HG02759 (cell line): Measurements from ENCODE around the gene GTF3C5.
"Not testable (repeated sequence)": the region's sequence is repeated elsewhere in the genome, so short reads cannot be mapped to it uniquely, and the experiment has no call there.

Experiments
- ATAC-seq: cut with Tn5 transposase; IDR thresholded peaks from one replicate; pipeline ENCODE4 v1.9.1; 2021; ENCODE audit warnings: mild to moderate bottlenecking, moderate library complexity; ENCODE audit not compliant: unreplicated experiment

Gene GTF3C5

GRCh38 chr9:133066181-133066983 is 35.6 kb downstream of the GTF3C5 start:
- no peak for ATAC-seq

- ATAC-seq = no peak
Observed at GRCh38 chr9:133067006-133067405, 36.2 kb downstream of the GTF3C5 start.

- ATAC-seq = no peak
Observed at GRCh38 chr9:133067813-133068212, 37.0 kb downstream of the GTF3C5 start.

GRCh38 chr9:133068431-133068830 is 37.6 kb downstream of the GTF3C5 start:
- not testable (repeated sequence) for ATAC-seq

GRCh38 chr9:133070500-133070961 is 39.7 kb downstream of the GTF3C5 start:
- not testable (repeated sequence) for ATAC-seq

GRCh38 chr9:133070985-133071384 is 40.2 kb downstream of the GTF3C5 start:
- not testable (repeated sequence) for ATAC-seq

- no peak for ATAC-seq
Observed at GRCh38 chr9:133071484-133072150, 40.8 kb downstream of the GTF3C5 start.

- not testable (repeated sequence) for ATAC-seq
Observed at GRCh38 chr9:133072210-133072609, 41.4 kb downstream of the GTF3C5 start.

- no peak for ATAC-seq
Observed at GRCh38 chr9:133073086-133074014, 42.6 kb downstream of the GTF3C5 start.

- no peak for ATAC-seq
Observed at GRCh38 chr9:133074111-133074651, 43.4 kb downstream of the GTF3C5 start.

GRCh38 chr9:133075925-133076630 is 45.3 kb downstream of the GTF3C5 start:
- no peak for ATAC-seq

GRCh38 chr9:133076691-133077090 is 45.9 kb downstream of the GTF3C5 start:
- no peak for ATAC-seq

- no peak for ATAC-seq
Observed at GRCh38 chr9:133078486-133078885, 47.7 kb downstream of the GTF3C5 start.

GRCh38 chr9:133080161-133080560 is 49.4 kb downstream of the GTF3C5 start:
- no peak for ATAC-seq

GRCh38 chr9:133080786-133081779 is 50.3 kb downstream of the GTF3C5 start:
- ATAC-seq = not testable (repeated sequence)

- not testable (repeated sequence) for ATAC-seq
Observed at GRCh38 chr9:133081957-133082644, 51.3 kb downstream of the GTF3C5 start.

GRCh38 chr9:133083688-133084087 is 52.9 kb downstream of the GTF3C5 start:
- ATAC-seq = not testable (repeated sequence)

GRCh38 chr9:133086212-133086860 is 55.5 kb downstream of the GTF3C5 start:
- not testable (repeated sequence) for ATAC-seq
